ENCODE results near the gene C22orf15.

Gene C22orf15

GRCh38 chr22:23786752-23787599 lies 24.2 kb downstream of the C22orf15 start, which contains the start of gene SMARCB1:
TSS of gene SMARCB1 (plus strand) at chr22:23786966. CDS start at chr22:23787170, 204 bp downstream.
- Histone ChIP-seq H3K27me3 (ENCODE audit: control insufficient read depth, insufficient read depth, low read length) (no peaks in the 10 kb centered on the region), H3K4me3 (ENCODE audit: low read depth, low read length) (peak within 1 kb of the TSS; percentile 92), H3K4me1 (ENCODE audit: control insufficient read depth, insufficient read depth, low read length) (peaks cover 7% of the 10 kb centered on the region)

GRCh38 chr22:23787600-23787896 lies 24.8 kb downstream of the C22orf15 start:
- peaks cover 7% of the 10 kb centered on the region for H3K4me1 ChIP-seq (ENCODE audit: control insufficient read depth, insufficient read depth, low read length)
- no peaks in the 10 kb centered on the region for H3K9me3 ChIP-seq (ENCODE audit: control insufficient read depth, insufficient read depth, low read length)
- H3K36me3 ChIP-seq (ENCODE audit: control insufficient read depth, insufficient read depth, low read length) = peaks cover 11% of the 10 kb centered on the region
- peak overlapping the region; percentile 92 for H3K4me3 ChIP-seq (ENCODE audit: low read depth, low read length)
- no peaks in the 10 kb centered on the region for H3K27me3 ChIP-seq (ENCODE audit: control insufficient read depth, insufficient read depth, low read length)
- peak overlapping the region; percentile 79 for H3K9ac ChIP-seq (ENCODE audit: low read depth, low read length)

More at GRCh38 chr22:23786752-23787599, 24.2 kb downstream of the C22orf15 start, which contains the start of gene SMARCB1:
- Histone ChIP-seq H3K9me3 (ENCODE audit: control insufficient read depth, insufficient read depth, low read length) (no peaks in the 10 kb centered on the region), H3K9ac (ENCODE audit: low read depth, low read length) (peak within 1 kb of the TSS; percentile 95), H3K36me3 (ENCODE audit: control insufficient read depth, insufficient read depth, low read length) (peaks cover 8% of the 10 kb centered on the region)

- Histone ChIP-seq H3K4me1 (ENCODE audit: control insufficient read depth, insufficient read depth, low read length) (peaks cover 7% of the 10 kb centered on the region), H3K27me3 (ENCODE audit: control insufficient read depth, insufficient read depth, low read length) (no peaks in the 10 kb centered on the region), H3K9ac (ENCODE audit: low read depth, low read length) (peak overlapping the region; percentile 79), H3K36me3 (ENCODE audit: control insufficient read depth, insufficient read depth, low read length) (peaks cover 9% of the 10 kb centered on the region), H3K4me3 (ENCODE audit: low read depth, low read length) (peak overlapping the region; percentile 92), H3K9me3 (ENCODE audit: control insufficient read depth, insufficient read depth, low read length) (no peaks in the 10 kb centered on the region)
Observed at GRCh38 chr22:23787910-23788309, 25.1 kb downstream of the C22orf15 start.

GRCh38 chr22:23789121-23789520 lies 26.3 kb downstream of the C22orf15 start:
- Histone ChIP-seq H3K36me3 (ENCODE audit: control insufficient read depth, insufficient read depth, low read length) (peaks cover 12% of the 10 kb centered on the region), H3K9ac (ENCODE audit: low read depth, low read length) (no peak overlapping the region), H3K4me3 (ENCODE audit: low read depth, low read length) (no peak overlapping the region)

GRCh38 chr22:23789638-23790037 lies 26.8 kb downstream of the C22orf15 start:
- Histone ChIP-seq H3K27me3 (ENCODE audit: control insufficient read depth, insufficient read depth, low read length) (no peaks in the 10 kb centered on the region), H3K9me3 (ENCODE audit: control insufficient read depth, insufficient read depth, low read length) (no peaks in the 10 kb centered on the region), H3K9ac (ENCODE audit: low read depth, low read length) (no peak overlapping the region), H3K4me3 (ENCODE audit: low read depth, low read length) (no peak overlapping the region), H3K36me3 (ENCODE audit: control insufficient read depth, insufficient read depth, low read length) (peaks cover 12% of the 10 kb centered on the region), H3K4me1 (ENCODE audit: control insufficient read depth, insufficient read depth, low read length) (peaks cover 7% of the 10 kb centered on the region)

More at GRCh38 chr22:23789121-23789520, 26.3 kb downstream of the C22orf15 start:
- Histone ChIP-seq H3K4me1 (ENCODE audit: control insufficient read depth, insufficient read depth, low read length) (peaks cover 7% of the 10 kb centered on the region), H3K27me3 (ENCODE audit: control insufficient read depth, insufficient read depth, low read length) (no peaks in the 10 kb centered on the region), H3K9me3 (ENCODE audit: control insufficient read depth, insufficient read depth, low read length) (no peaks in the 10 kb centered on the region)

GRCh38 chr22:23790819-23791737 lies 28.3 kb downstream of the C22orf15 start:
- Histone ChIP-seq H3K9me3 (ENCODE audit: control insufficient read depth, insufficient read depth, low read length) (no peaks in the 10 kb centered on the region), H3K27me3 (ENCODE audit: control insufficient read depth, insufficient read depth, low read length) (no peaks in the 10 kb centered on the region), H3K4me3 (ENCODE audit: low read depth, low read length) (no peak overlapping the region), H3K9ac (ENCODE audit: low read depth, low read length) (no peak overlapping the region), H3K4me1 (ENCODE audit: control insufficient read depth, insufficient read depth, low read length) (peaks cover 7% of the 10 kb centered on the region), H3K36me3 (ENCODE audit: control insufficient read depth, insufficient read depth, low read length) (peaks cover 12% of the 10 kb centered on the region)

- no peak overlapping the region for H3K9ac ChIP-seq (ENCODE audit: low read depth, low read length)
- no peaks in the 10 kb centered on the region for H3K27me3 ChIP-seq (ENCODE audit: control insufficient read depth, insufficient read depth, low read length)
- no peak overlapping the region for H3K4me3 ChIP-seq (ENCODE audit: low read depth, low read length)
- H3K36me3 ChIP-seq (ENCODE audit: control insufficient read depth, insufficient read depth, low read length) = peaks cover 16% of the 10 kb centered on the region
- H3K4me1 ChIP-seq (ENCODE audit: control insufficient read depth, insufficient read depth, low read length) = peaks cover 7% of the 10 kb centered on the region
- H3K9me3 ChIP-seq (ENCODE audit: control insufficient read depth, insufficient read depth, low read length) = no peaks in the 10 kb centered on the region
Observed at GRCh38 chr22:23791738-23792645, 29.2 kb downstream of the C22orf15 start.

GRCh38 chr22:23793326-23793725 lies 30.5 kb downstream of the C22orf15 start:
- peaks cover 20% of the 10 kb centered on the region for H3K36me3 ChIP-seq (ENCODE audit: control insufficient read depth, insufficient read depth, low read length)
- no peaks in the 10 kb centered on the region for H3K9me3 ChIP-seq (ENCODE audit: control insufficient read depth, insufficient read depth, low read length)
- no peaks in the 10 kb centered on the region for H3K27me3 ChIP-seq (ENCODE audit: control insufficient read depth, insufficient read depth, low read length)
- H3K4me3 ChIP-seq (ENCODE audit: low read depth, low read length) = no peak overlapping the region
- H3K9ac ChIP-seq (ENCODE audit: low read depth, low read length) = no peak overlapping the region
- H3K4me1 ChIP-seq (ENCODE audit: control insufficient read depth, insufficient read depth, low read length) = peaks cover 7% of the 10 kb centered on the region

- Histone ChIP-seq H3K27me3 (ENCODE audit: control insufficient read depth, insufficient read depth, low read length) (no peaks in the 10 kb centered on the region), H3K9me3 (ENCODE audit: control insufficient read depth, insufficient read depth, low read length) (no peaks in the 10 kb centered on the region), H3K9ac (ENCODE audit: low read depth, low read length) (no peak overlapping the region), H3K36me3 (ENCODE audit: control insufficient read depth, insufficient read depth, low read length) (peaks cover 33% of the 10 kb centered on the region), H3K4me1 (ENCODE audit: control insufficient read depth, insufficient read depth, low read length) (no peaks in the 10 kb centered on the region), H3K4me3 (ENCODE audit: low read depth, low read length) (no peak overlapping the region)
Observed at GRCh38 chr22:23796461-23796860, 33.7 kb downstream of the C22orf15 start.

GRCh38 chr22:23800297-23801237 lies 37.8 kb downstream of the C22orf15 start:
- H3K4me3 ChIP-seq (ENCODE audit: low read depth, low read length) = no peak overlapping the region
- no peaks in the 10 kb centered on the region for H3K9me3 ChIP-seq (ENCODE audit: control insufficient read depth, insufficient read depth, low read length)
- no peaks in the 10 kb centered on the region for H3K4me1 ChIP-seq (ENCODE audit: control insufficient read depth, insufficient read depth, low read length)
- H3K36me3 ChIP-seq (ENCODE audit: control insufficient read depth, insufficient read depth, low read length) = peaks cover 49% of the 10 kb centered on the region
- no peaks in the 10 kb centered on the region for H3K27me3 ChIP-seq (ENCODE audit: control insufficient read depth, insufficient read depth, low read length)
- no peak overlapping the region for H3K9ac ChIP-seq (ENCODE audit: low read depth, low read length)

Measured in iPS-15b (cell line).